Cardiac atrium fibroblast (primary cell): ENCODE results near the gene CNTF. TPM values are rescaled to one million over a fixed set of nuclear protein-coding genes. Genes with fewer than 3 reads are reported as not detected.

Source experiments
- total RNA-seq: library from RNA; depleted of rRNA; stranded (reverse); fragments of >200 nt; gene quantifications from 2 replicates; pipeline ENCODE4 v1.2.3, GENCODE V29; 2015

The CNTF gene
- 1.3 and 1.6 TPM in 2 replicates for total RNA-seq

DNA sequence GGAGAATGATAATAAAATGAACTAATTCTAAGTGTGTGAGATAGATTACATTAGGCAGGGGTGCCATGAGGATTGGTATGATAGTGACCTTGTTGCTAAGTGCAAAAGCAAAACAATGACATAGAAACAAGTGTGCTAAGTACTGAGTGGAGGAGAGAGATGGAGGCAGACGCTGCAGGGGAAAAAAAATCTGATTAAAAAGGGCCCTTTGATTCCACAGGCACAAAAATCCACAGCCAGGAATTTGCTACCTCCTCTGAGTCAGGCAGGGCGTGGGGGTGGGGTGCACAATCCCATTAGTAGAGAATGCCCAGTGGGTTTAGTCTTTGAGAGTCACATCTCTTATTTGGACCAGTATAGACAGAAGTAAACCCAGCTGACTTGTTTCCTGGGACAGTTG is at the start of gene CNTF:
CNTF (plus strand) TSS at position 322 of the 400 bp plus-strand sequence. CDS start 88 bp downstream, outside the sequence.

DNA sequence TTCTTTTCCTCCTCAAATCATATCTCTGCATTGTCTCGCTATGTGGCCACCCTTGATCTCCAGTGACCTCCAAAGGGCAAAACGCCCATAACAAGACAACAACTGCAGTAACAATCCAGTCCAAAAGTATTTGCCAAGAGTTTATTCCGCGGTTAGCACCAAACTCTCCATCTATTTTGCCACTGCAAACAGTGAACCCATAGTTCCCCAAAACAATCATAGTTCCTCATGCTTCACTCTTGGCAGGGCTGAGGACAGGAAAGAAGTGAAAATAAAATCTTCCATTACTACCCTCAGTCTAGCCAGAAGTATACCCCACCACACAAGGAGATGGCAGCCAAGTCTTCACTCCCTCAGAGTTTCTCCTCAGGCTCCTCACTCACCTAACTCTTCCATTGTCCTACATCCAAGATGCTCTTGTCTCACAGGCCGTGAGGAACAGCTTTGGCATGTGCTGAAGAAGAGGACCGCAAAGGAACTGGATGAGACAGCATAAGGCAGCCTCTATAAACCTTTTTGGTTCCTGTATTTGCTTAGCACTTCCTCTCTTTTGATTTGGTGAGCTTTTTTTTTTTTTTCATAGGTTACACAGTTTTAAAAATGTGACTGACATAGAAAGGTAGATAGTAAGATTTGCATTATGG is 47.0 kb upstream of the CNTF start, which contains the start of gene LPXN:
LPXN (minus strand) TSS at position 480 of the 644 bp plus-strand sequence; CDS start at position 396, 84 bp downstream.

GRCh38 chr11:58578635-58579191 is 43.8 kb upstream of the CNTF start, which contains the start of gene ZFP91:
Gene ZFP91, plus strand, starts transcription at chr11:58579063. Its CDS starts 219 bp downstream, at chr11:58579282.

Other genes starting within 250 kb of the CNTF start
- not detected in 2 replicates for gene OR5B3, start 215.8 kb upstream of the CNTF start, total RNA-seq
- not detected in 2 replicates for gene OR5B2, start 194.5 kb upstream of the CNTF start, total RNA-seq
- gene OR5B12, start 180.4 kb upstream of the CNTF start, total RNA-seq: not detected in 2 replicates
- not detected in 2 replicates for gene OR5B21, start 114.6 kb upstream of the CNTF start, total RNA-seq
- gene LPXN, start 46.8 kb upstream of the CNTF start, total RNA-seq: 0.72 and 0.97 TPM in 2 replicates
- gene ZFP91, start 43.6 kb upstream of the CNTF start, total RNA-seq: 22.0 and 32.4 TPM in 2 replicates
- not detected in 2 replicates for gene GLYAT, start 109.3 kb downstream of the CNTF start, total RNA-seq
- gene GLYATL2, start 222.0 kb downstream of the CNTF start, total RNA-seq: 2.5 TPM in 1 of 2 replicates, not detected in the other